Mesenchymal stem cell (in vitro differentiated cells and primary cell): ENCODE results near the gene KIF20A.
A peak's percentile ranks its signal among the peaks of the same experiment; 100 is the strongest.

ENCODE experiments used
- DNase-seq: peaks from one replicate; pipeline ENCODE4 v3.0.0-alpha.2; 2013
- H2AFZ ChIP-seq: one replicate; pipeline ENCODE4 v1.6.1; 2013; ENCODE audit warnings: low read depth, mild to moderate bottlenecking, control low read depth, inconsistent platforms, low read length, moderate library complexity
- H2AK5ac ChIP-seq: 2 replicates; pipeline ENCODE4 v1.6.1; 2013; ENCODE audit warnings: low read length, moderate library complexity, mild to moderate bottlenecking, inconsistent platforms; ENCODE audit not compliant: severe bottlenecking
- H2BK120ac ChIP-seq: one replicate; pipeline ENCODE4 v1.6.1; 2013; ENCODE audit warnings: low read depth, mild to moderate bottlenecking, inconsistent platforms, low read length, moderate library complexity
- H2BK12ac ChIP-seq, 2 experiments: one replicate each; pipeline ENCODE4 v1.6.1; 2013; ENCODE audit warnings: inconsistent platforms in 2 of 2, low read length in 2 of 2, mild to moderate bottlenecking in 2 of 2, moderate library complexity in 2 of 2, control low read depth in 1 of 2
- H2BK15ac ChIP-seq: one replicate; pipeline ENCODE4 v1.6.1; 2013; ENCODE audit warnings: mild to moderate bottlenecking, low read depth, inconsistent platforms; ENCODE audit not compliant: poor library complexity, severe bottlenecking
- H2BK5ac ChIP-seq: 2 replicates; pipeline ENCODE4 v1.6.1; 2013; ENCODE audit warnings: low read depth, mild to moderate bottlenecking, low read length, control low read depth, inconsistent platforms; ENCODE audit not compliant: poor library complexity, severe bottlenecking
- H3K14ac ChIP-seq, 2 experiments: one replicate each; pipeline ENCODE4 v1.6.1; 2013; ENCODE audit warnings: inconsistent platforms in 2 of 2, low read length in 2 of 2, control low read depth in 1 of 2, mild to moderate bottlenecking in 1 of 2, moderate library complexity in 1 of 2
- H3K18ac ChIP-seq, 2 experiments: one replicate each; pipeline ENCODE4 v1.6.1; 2013; ENCODE audit warnings: inconsistent platforms in 2 of 2, low read length in 2 of 2, control low read depth in 1 of 2, low read depth in 1 of 2, mild to moderate bottlenecking in 1 of 2
- H3K23ac ChIP-seq, 2 experiments: one replicate each; pipeline ENCODE4 v1.6.1; 2013; ENCODE audit warnings: inconsistent platforms in 2 of 2, low read length in 2 of 2, mild to moderate bottlenecking in 2 of 2, moderate library complexity in 2 of 2, control low read depth in 1 of 2
- H3K27ac ChIP-seq: 2 replicates; pipeline ENCODE4 v1.5.1; 2013; ENCODE audit warnings: mild to moderate bottlenecking, moderate library complexity, low read length, control low read depth, inconsistent platforms; ENCODE audit not compliant: poor library complexity, severe bottlenecking
- H3K27me3 ChIP-seq, 2 experiments: 2 replicates each; pipeline versions ENCODE4 v1.6.1 to v1.7.0; 2013; ENCODE audit warnings: low read length in 2 of 2, mild to moderate bottlenecking in 2 of 2, moderate library complexity in 2 of 2, control low read depth in 1 of 2, inconsistent platforms in 1 of 2; ENCODE audit not compliant: control insufficient read depth in 1 of 2, insufficient read depth in 1 of 2
- H3K36me3 ChIP-seq, 2 experiments: 2 replicates each; pipeline versions ENCODE4 v1.6.1 to v1.7.0; 2013; ENCODE audit warnings: low read length in 2 of 2, control low read depth in 1 of 2, inconsistent platforms in 1 of 2, low read depth in 1 of 2, mild to moderate bottlenecking in 1 of 2; ENCODE audit not compliant: insufficient read depth in 2 of 2, control insufficient read depth in 1 of 2
- H3K4ac ChIP-seq, 2 experiments: one replicate each; pipeline ENCODE4 v1.6.1; 2013; ENCODE audit warnings: inconsistent platforms in 2 of 2, low read length in 2 of 2, mild to moderate bottlenecking in 2 of 2, moderate library complexity in 2 of 2, control low read depth in 1 of 2, low read depth in 1 of 2
- H3K4me1 ChIP-seq: 2 replicates; pipeline ENCODE4 v1.6.1; 2013; ENCODE audit warnings: low read depth, low read length, control low read depth; ENCODE audit not compliant: control insufficient read depth, insufficient read depth
- H3K4me2 ChIP-seq: 2 replicates; pipeline ENCODE4 v1.6.1; 2013; ENCODE audit warnings: low read length, mild to moderate bottlenecking, inconsistent platforms; ENCODE audit not compliant: poor library complexity, severe bottlenecking
- H3K4me3 ChIP-seq, 2 experiments: 2 replicates each; pipeline versions ENCODE4 v1.5.1 to v1.7.0; 2013; ENCODE audit warnings: low read length in 2 of 2, mild to moderate bottlenecking in 2 of 2, control low read depth in 1 of 2, low read depth in 1 of 2; ENCODE audit not compliant: insufficient read depth in 1 of 2
- H3K79me1 ChIP-seq: replicated peaks from 2 replicates; pipeline ENCODE4 v1.6.1; 2013; ENCODE audit warnings: mild to moderate bottlenecking, control low read depth, low read length, inconsistent platforms; ENCODE audit not compliant: poor library complexity, severe bottlenecking
- H3K9ac ChIP-seq: 2 replicates; pipeline ENCODE4 v1.7.0; 2013; ENCODE audit warnings: mild to moderate bottlenecking, low read length, moderate library complexity
- H3K9me3 ChIP-seq: 2 replicates; pipeline ENCODE4 v1.7.0; 2013; ENCODE audit warnings: mild to moderate bottlenecking, low read length; ENCODE audit not compliant: control insufficient read depth
- H4K8ac ChIP-seq: one replicate; pipeline ENCODE4 v1.6.1; 2013; ENCODE audit warnings: inconsistent platforms, mild to moderate bottlenecking, low read length, moderate library complexity
- H4K91ac ChIP-seq: one replicate; pipeline ENCODE4 v1.6.1; 2013; ENCODE audit warnings: mild to moderate bottlenecking, low read length, inconsistent platforms
- WGBS: methylation state at CpG from one replicate; pipeline ENCODE4 v1.1.7; 2013; ENCODE audit warnings: mixed read lengths; 5-methylcytosine and 5-hydroxymethylcytosine counted together

KIF20A gene

GRCh38 chr5:138170299-138170698 is 8.6 kb upstream of the KIF20A start:
- no peak overlapping the region for H3K4ac ChIP-seq

GRCh38 chr5:138177941-138178515 is 884 bp upstream of the KIF20A start:
- WGBS = under 1% methylated on average over 16 of the region's 16 CpGs

More at GRCh38 chr5:138170299-138170698, 8.6 kb upstream of the KIF20A start:
- H3K18ac ChIP-seq = no peak overlapping the region
- H2BK15ac ChIP-seq = no peak overlapping the region
- peaks cover 2% of the 10 kb centered on the region for H3K4me1 ChIP-seq
- no peak overlapping the region for H2BK12ac ChIP-seq
- no peak overlapping the region for H2BK5ac ChIP-seq
- DNase-seq = no peak
- no peaks in the 10 kb centered on the region for H3K27me3 ChIP-seq
- H3K9ac ChIP-seq = no peak overlapping the region
- no peak overlapping the region for H4K8ac ChIP-seq
- H3K23ac ChIP-seq = no peak overlapping the region
- no peak overlapping the region for H3K27ac ChIP-seq
- H3K4me2 ChIP-seq = no peak overlapping the region
- no peak overlapping the region for H3K14ac ChIP-seq
- peaks cover 44 to 96% of the 10 kb centered on the region in 2 experiments for H3K36me3 ChIP-seq
- peaks cover 34% of the 10 kb centered on the region for H3K79me1 ChIP-seq
- H2AFZ ChIP-seq = no peak overlapping the region
- H4K91ac ChIP-seq = no peak overlapping the region
- no peaks in the 10 kb centered on the region for H3K9me3 ChIP-seq
- H2AK5ac ChIP-seq = no peak overlapping the region
- H2BK120ac ChIP-seq = no peak overlapping the region
- no peak overlapping the region for H3K4me3 ChIP-seq

GRCh38 chr5:138179277-138179857 is 455 bp downstream of the KIF20A start:
- Histone ChIP-seq H2BK120ac (no peak overlapping the region), H4K91ac (no peak overlapping the region), H3K27ac (no peak overlapping the region), H3K9ac (peak overlapping the region; percentile 97), H2BK15ac (no peak overlapping the region), H3K9me3 (no peaks in the 10 kb centered on the region), H3K4me2 (peak overlapping the region; percentile 98), H3K36me3 (peaks cover 25 to 49% of the 10 kb centered on the region in 2 experiments), H4K8ac (no peak overlapping the region), H2BK5ac (no peak overlapping the region), H3K4me3 (peak overlapping the region; percentile 63 to 97), H3K18ac (no peak overlapping the region), H3K79me1 (peaks cover 34% of the 10 kb centered on the region), H2BK12ac (no peak overlapping the region), H3K4me1 (peaks cover 10% of the 10 kb centered on the region), H3K23ac (no peak overlapping the region), H3K27me3 (no peaks in the 10 kb centered on the region), H2AK5ac (no peak overlapping the region), H3K4ac (no peak overlapping the region), H2AFZ (peak overlapping the region; percentile 67), H3K14ac (no peak overlapping the region)
- under 1% methylated on average over 23 of the region's 23 CpGs for WGBS
- no peak for DNase-seq

More at GRCh38 chr5:138177941-138178515, 884 bp upstream of the KIF20A start:
- peak overlapping the region; percentile 27 for H4K8ac ChIP-seq
- H3K27me3 ChIP-seq = no peaks in the 10 kb centered on the region
- peak overlapping the region; percentile 85 for H3K4me2 ChIP-seq
- H2BK15ac ChIP-seq = no peak overlapping the region
- H2AK5ac ChIP-seq = no peak overlapping the region
- H2BK120ac ChIP-seq = no peak overlapping the region
- H3K4me1 ChIP-seq = peaks cover 12% of the 10 kb centered on the region
- H3K18ac ChIP-seq = peak overlapping the region; percentile 73 to 82
- H4K91ac ChIP-seq = peak overlapping the region; percentile 11
- H3K9ac ChIP-seq = peak overlapping the region; percentile 97
- H3K9me3 ChIP-seq = no peaks in the 10 kb centered on the region
- H3K4me3 ChIP-seq = peak overlapping the region; percentile 76 to 97
- H2BK12ac ChIP-seq = no peak overlapping the region
- H3K14ac ChIP-seq = no peak overlapping the region
- peaks cover 21 to 48% of the 10 kb centered on the region in 2 experiments for H3K36me3 ChIP-seq
- H3K27ac ChIP-seq = peak overlapping the region; percentile 84
- peaks cover 33% of the 10 kb centered on the region for H3K79me1 ChIP-seq
- peak overlapping the region; percentile 75 for H2BK5ac ChIP-seq
- peak; percentile 52 for DNase-seq
- peak overlapping the region; percentile 9 to 84 for H3K4ac ChIP-seq
- peak overlapping the region in 1 of 2 experiments; percentile 77 for H3K23ac ChIP-seq
- peak overlapping the region; percentile 82 for H2AFZ ChIP-seq

DNA sequence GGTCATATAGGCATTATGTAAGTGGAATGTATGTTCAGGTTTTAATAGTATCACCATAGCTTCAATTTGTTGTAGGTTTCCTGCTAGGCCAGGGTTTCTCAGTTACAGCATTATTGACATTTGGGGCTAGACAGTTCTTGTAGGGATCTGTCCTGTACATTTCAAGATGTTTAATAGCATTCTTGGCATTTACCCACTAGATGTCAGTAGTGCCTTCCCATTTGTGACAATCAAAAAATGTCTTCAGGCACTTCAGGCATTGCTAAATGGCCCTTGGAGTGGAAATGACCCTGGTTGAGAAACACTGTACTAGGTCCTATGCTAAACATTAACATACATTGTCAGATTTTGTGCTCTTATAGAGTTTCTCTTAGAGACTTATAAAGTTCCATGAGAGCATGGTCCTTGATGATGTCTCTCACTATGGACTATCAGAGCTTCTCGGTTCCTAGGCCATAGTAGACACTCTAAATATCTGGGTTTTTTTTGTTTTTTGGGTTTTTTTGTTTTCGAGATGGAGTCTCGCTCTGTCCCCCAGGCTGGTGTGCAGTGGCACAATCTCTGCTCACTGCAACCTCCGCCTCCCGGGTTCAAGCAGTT is 1.4 kb downstream of the KIF20A start:
- no peak overlapping the region for H3K27ac ChIP-seq
- no peak overlapping the region for H2AFZ ChIP-seq
- H3K14ac ChIP-seq = no peak overlapping the region
- no peak overlapping the region for H3K23ac ChIP-seq
- H3K9me3 ChIP-seq = no peaks in the 10 kb centered on the region
- no peak overlapping the region for H3K18ac ChIP-seq
- no peaks in the 10 kb centered on the region for H3K27me3 ChIP-seq
- H2BK12ac ChIP-seq = no peak overlapping the region
- H3K4ac ChIP-seq = no peak overlapping the region
- no peak overlapping the region for H2BK15ac ChIP-seq
- H3K4me3 ChIP-seq = peak overlapping the region in 1 of 2 experiments; percentile 97
- peaks cover 33% of the 10 kb centered on the region for H3K79me1 ChIP-seq
- H3K9ac ChIP-seq = peak overlapping the region; percentile 97
- peaks cover 28 to 51% of the 10 kb centered on the region in 2 experiments for H3K36me3 ChIP-seq
- H2AK5ac ChIP-seq = no peak overlapping the region
- no peak overlapping the region for H4K91ac ChIP-seq
- peak; percentile 82 for DNase-seq
- H3K4me2 ChIP-seq = no peak overlapping the region
- no peak overlapping the region for H2BK5ac ChIP-seq
- peaks cover 10% of the 10 kb centered on the region for H3K4me1 ChIP-seq
- H4K8ac ChIP-seq = no peak overlapping the region
- H2BK120ac ChIP-seq = no peak overlapping the region
- 78% methylated on average over 5 of the region's 5 CpGs for WGBS
